NCI-H748 (cell line): ENCODE measurements around the gene NUP85.
"Not testable (repeated sequence)": the region's sequence is repeated elsewhere in the genome, so short reads cannot be mapped to it uniquely, and the experiment has no call there.

ENCODE experiments used
- DNase-seq: peaks from one replicate; lab custom pipeline; 2025; ENCODE audit not compliant: unreplicated experiment; lab: John Stamatoyannopoulos, UW

NUP85 gene

DNA sequence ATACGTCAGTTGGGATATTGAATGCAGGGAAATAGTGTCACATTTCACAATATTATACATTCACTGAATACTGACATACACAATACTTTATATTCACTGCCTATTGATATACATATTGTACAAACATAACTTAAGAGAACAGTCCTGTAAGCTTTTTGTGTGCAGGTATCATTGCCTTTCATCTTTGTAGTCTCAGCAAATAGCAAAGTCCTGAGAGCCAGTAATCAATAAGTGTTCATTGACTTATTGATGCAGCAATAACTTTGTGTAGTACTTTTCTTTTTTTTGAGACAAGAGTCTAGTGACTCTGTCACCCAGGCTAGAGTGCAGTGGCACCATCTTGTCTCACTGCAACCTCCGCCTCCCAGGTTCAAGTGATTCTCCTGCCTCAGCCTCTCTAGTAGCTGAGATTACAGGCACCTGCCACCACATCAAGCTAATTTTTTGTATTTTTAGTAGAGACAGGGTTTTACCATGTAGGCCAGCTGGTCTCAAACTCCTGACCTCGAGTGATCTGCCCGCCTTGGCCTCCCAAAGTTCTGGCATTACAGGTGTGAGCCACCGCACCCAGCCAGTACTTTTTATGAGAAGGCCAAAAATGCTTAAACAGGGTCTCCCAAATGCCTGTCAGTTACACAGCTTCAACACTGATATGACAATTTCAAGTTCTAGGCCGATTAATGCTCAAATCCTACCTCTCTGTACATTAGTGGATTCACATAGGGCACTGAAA, 5.4 kb upstream of the NUP85 start:
- DNase-seq = no peak

- DNase-seq = no peak
Observed at GRCh38 chr17:75205793-75206163, 299 bp downstream of the NUP85 start.

DNA sequence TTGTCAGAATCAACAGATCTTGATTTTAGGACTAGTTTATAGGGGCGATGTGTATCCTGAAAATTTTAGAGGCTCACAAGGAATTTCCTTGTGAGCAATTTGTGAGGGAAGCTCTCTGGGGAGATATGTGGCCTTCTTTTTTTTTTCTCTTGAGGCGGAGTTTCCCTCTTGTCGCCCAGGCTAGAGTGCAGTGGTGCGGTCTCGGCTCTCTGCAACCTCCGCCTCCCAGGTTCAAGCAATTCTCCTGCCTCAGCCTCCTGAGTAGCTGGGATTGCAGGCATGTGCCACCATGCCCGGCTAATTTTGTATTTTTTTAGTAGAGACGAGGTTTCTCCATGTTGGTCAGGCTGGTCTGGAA, 1.6 kb downstream of the NUP85 start:
- not testable (repeated sequence) for DNase-seq

GRCh38 chr17:75207760-75208159, 2.3 kb downstream of the NUP85 start:
- DNase-seq = no peak

GRCh38 chr17:75208161-75208560, 2.7 kb downstream of the NUP85 start:
- no peak for DNase-seq

DNA sequence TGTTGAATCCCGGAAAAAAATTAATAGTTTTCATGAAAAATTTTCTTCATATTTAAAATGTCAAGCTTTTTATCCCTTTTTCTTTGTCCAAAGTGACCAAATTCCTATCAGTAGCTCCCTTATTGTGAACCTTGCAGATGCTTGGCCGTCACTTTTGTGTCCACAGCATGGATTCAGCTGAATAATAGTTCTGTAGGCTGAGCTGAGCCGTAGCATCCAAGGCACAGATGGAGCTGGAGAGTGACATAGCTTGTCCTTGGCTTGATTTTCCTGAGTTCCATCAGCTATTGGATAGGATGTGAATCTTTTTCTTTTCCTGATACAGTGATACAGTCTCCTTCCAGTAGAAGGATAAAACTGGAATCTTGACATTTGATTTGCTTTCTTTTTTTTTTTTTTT, 3.6 kb downstream of the NUP85 start:
- no peak for DNase-seq

DNA sequence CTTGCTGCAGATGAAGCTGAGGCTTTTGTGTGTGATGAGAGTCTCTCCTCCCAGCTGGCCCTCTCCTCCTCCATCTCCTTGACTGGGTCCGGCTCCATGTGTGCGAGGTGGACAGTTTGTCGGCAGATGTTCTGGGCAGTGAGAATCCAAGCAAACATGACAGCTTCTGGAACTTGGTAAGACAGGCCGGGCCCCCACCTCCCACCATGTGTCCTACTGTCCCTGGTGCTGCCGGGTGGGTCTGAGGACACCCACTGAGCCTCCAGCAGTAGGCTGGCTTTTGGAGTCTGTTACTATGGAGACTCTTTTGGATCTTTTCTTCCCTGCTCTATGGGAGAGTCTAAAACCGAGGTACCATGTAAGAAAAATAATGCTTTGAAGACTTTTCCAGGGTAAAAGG, 12.7 kb downstream of the NUP85 start:
- DNase-seq = no peak

DNA sequence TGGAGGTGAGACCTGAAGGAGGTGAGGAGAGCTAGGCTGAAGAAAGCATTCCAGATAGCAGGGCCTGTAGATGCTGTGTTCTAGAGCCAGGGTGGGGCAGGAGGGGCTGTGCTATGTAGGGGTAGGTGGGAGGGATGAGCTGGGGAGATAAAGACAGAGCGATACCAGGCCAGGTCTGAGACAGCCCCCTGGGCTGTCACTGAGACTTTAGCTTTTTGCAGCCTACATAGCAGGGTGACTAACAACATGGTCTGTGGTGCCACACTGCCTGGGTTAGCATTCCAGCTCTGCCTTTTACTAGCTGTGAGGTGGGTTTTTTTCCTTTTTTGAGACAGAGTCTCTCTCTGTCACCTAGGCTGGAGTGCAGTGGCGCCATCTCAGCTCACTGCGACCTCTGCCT, 14.3 kb downstream of the NUP85 start:
- no peak for DNase-seq

DNA sequence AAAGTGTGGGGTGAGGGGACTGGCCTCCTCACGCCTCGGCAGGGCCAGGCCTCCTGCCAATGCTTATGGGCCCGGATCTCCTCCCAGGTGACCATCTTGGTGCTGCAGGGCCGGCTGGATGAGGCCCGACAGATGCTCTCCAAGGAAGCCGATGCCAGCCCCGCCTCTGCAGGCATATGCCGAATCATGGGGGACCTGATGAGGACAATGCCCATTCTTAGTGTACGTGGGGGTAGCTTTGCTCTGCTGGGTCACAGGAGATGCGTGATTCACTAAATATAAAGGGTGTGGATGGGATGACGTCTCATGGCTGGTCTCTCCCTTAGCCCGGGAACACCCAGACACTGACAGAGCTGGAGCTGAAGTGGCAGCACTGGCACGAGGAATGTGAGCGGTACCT, 19.5 kb downstream of the NUP85 start:
- DNase-seq = no peak

- no peak for DNase-seq
Observed at GRCh38 chr17:75227729-75228128, 22.2 kb downstream of the NUP85 start.

DNA sequence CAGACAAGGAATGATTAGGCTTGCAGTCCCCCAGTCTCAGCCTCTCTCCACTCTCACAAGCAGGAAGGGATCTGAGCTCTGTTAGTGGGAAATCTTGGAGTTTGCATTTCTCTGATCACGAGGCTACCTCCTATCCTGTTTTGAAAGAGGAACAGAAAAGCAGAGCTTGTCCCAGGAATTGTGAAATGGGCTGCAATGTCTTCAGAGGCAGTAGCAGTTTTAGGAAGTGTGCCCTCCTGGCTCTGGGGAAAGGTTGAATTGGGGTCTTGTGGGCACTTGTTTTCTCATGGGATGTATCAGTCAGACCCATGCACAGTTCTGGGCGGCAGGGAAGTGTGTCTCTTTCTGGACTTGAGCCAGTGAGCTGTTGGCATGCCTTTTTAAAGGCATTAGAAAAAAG, 22.8 kb downstream of the NUP85 start:
- no peak for DNase-seq

- no peak for DNase-seq
Observed at GRCh38 chr17:75228847-75229246, 23.4 kb downstream of the NUP85 start.

DNA sequence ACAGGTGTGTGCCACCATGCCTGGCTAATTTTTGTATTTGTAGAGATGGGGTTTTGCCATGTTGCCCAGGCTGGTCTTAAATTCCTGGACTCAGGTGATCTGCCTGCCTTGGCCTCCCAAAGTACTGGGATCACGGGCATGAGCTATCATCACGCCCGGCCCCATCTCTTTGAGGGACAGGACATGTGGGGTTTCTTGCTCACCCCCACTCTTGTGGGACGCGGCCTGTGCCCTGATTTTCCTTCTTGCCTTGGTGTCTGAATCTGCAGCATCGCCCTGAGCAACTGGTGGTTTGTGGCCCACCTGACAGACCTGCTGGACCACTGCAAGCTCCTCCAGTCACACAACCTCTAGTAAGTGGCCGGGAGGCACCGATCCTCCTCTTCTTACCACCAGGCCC, 25.6 kb downstream of the NUP85 start:
- no peak for DNase-seq

GRCh38 chr17:75231741-75232464, 26.4 kb downstream of the NUP85 start:
- DNase-seq = no peak

GRCh38 chr17:75232786-75233185, 27.3 kb downstream of the NUP85 start:
- DNase-seq = no peak

DNA sequence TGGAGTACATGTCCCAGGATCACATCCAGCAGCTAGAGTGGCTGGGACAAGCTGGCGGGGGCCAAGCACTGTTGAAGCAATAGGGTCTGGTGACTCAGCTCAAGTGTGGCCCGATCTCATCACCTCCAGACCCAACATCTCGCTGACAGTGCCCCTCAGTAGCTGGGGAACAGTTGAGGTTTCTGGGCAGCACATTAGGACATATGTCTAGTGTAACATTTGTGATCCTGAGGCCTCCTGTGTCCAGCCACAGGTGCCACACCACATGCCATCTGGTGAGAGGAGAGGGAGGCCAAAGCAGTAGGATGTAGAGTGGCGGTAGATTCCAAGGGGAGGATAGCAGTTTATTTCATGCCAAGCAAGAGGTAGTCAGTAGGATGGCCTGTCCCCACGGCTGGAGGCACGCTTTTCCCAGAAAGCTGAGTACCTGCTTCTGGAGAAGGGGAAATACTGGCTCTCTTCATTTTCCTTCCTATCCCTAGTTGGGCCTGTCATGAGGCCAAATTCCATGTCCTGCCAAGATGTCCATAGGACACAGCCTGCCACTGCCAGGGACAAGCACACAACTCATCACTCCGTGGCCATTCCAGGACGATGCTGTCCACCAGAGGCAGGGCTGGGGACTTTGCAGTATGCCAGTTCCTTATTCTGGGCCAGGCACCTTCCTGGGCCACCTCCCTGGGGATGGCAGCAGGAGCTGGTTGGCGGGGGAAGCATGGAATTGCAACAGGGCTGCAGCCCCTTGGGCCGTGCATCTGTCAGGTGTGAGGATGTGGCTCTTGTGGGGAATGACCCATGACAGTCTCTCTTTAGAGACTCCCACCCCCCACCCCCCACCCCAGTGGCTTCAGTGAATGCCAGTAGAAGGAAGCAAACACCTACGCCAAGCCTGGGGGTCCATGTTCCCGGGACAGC, 31.9 kb downstream of the NUP85 start:
- DNase-seq = no peak

- no peak for DNase-seq
Observed at GRCh38 chr17:75238020-75238580, 32.6 kb downstream of the NUP85 start.

DNA sequence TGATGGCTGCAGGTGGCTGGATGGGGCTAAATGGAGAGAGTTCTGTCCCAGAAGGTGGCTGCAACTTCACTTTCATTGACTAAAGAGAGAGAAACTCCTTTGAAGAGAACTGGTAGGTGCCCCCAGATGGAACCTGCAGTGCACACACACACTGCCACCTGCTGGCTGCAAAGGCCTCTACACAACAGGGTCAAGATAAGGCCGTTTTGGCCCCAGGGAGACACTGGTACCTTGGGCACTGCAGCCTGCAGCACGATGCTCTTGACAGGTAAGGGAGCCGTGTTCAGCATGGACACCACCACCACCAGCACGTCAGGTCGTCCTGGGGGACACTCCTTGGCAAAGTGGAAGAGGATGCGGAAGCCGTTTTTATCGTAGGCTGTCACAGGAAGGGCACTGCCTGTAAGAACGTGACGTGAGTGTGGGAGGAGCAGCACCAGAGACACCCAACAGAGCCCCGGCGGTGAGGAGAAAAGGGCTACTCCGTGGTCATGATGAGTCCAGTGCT, 33.3 kb downstream of the NUP85 start:
- DNase-seq = peak; percentile 58

DNA sequence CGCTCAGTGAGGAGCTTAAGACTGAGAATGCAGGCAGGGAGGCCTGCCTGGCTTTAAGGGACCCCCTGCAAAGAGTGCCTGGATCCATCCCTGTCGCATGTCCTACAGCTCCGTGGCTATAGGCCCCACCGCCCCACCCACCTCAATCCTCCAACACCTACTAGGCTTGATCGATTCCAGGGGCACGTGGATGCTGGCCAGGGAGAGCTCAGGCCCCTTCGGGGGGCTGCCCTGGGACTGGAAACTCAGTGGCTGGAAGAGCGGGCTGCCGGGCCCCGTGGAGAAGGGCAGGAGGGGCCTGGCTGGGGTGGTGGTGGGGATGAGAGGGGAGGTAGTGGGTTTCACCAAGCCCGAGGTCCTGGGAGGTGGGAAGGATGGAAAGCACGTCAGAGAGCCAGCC, 33.7 kb downstream of the NUP85 start:
- no peak for DNase-seq

DNA sequence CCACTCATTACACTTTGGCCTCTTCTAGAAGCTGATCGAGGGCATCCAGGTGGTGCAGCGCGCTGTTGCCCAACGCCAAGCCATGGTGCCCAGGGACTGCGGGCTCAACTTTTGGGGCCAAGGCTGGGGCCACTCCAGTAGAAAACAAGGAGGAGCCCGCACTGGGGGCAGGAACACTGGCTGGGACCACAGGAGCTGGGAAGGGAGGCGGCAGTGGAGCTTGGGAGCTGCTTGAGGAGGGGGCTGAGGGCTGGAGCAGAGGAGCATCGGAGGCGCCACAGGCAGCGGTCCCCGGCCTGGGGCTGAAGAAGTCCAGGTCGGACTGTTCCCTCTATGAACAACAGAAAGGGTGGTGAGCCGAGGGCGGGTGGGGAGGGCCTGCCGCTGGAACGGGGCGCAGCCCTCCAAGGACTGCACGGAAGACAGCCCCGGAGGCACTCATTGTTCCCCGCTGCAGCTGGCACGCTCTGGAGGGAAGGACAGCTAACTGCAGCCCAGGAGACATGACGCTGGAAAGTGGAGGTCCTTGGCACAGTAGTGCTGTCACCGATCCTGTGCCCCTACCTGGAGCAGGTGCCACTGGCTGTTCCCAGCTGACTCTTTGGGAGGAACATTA, 34.4 kb downstream of the NUP85 start:
- no peak for DNase-seq
